Measurements from ENCODE around the gene KRT3.

Gene KRT3

GRCh38 chr12:52751795-52752194, 44.1 kb downstream of the KRT3 start:
- TF ChIP-seq EGR1 (IDR thresholded peaks at IDR 0.05) (no peak), EP300 (IDR thresholded peaks at IDR 0.05; ENCODE audit: borderline replicate concordance) (no peak), RAD21 (IDR thresholded peaks at IDR 0.05; ENCODE audit: low read depth) (no peak), NFIC (IDR thresholded peaks at IDR 0.05) (no peak), MAX (IDR thresholded peaks at IDR 0.05) (no peak), TAF1 (IDR thresholded peaks at IDR 0.05; ENCODE audit: low read depth) (no peak), TCF12 (IDR thresholded peaks at IDR 0.05; ENCODE audit: low read depth) (no peak), YY1 (IDR thresholded peaks at IDR 0.05; ENCODE audit: low read depth) (no peak), ZBTB7A (IDR thresholded peaks at IDR 0.05; ENCODE audit: low read depth) (no peak), USF1 (IDR thresholded peaks at IDR 0.05) (no peak), CREB1 (IDR thresholded peaks at IDR 0.05; ENCODE audit: low read depth) (no peak), FOXM1 (IDR thresholded peaks at IDR 0.05; ENCODE audit: borderline replicate concordance, low read depth) (no peak)

DNA sequence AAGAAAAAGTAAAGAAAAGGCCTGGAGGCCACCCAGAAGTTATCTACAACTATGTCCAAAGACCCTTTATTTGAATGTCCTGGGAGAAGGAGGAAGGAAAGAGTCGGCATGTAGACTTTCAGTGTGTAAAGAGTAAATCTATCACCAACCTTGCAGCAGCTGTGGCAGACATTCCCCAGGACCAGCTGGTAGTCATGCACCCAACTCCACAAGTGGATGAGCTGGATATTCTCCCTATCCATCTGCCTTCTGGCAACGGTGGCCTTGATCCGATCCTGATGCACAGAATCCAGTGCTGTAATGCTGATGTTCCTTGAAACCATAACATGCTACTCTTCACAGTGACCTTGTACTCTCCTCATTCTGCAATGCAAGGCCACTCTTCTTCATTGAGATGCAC, 46.1 kb downstream of the KRT3 start:
- TF ChIP-seq TEAD4 (IDR thresholded peaks at IDR 0.05) (no peak), FOXM1 (IDR thresholded peaks at IDR 0.05; ENCODE audit: borderline replicate concordance, low read depth) (no peak), TCF12 (IDR thresholded peaks at IDR 0.05; ENCODE audit: low read depth) (no peak), EGR1 (IDR thresholded peaks at IDR 0.05) (no peak), CEBPB (IDR thresholded peaks at IDR 0.05) (no peak), TAF1 (IDR thresholded peaks at IDR 0.05; ENCODE audit: low read depth) (no peak), CREB1 (IDR thresholded peaks at IDR 0.05; ENCODE audit: low read depth) (no peak), YY1 (IDR thresholded peaks at IDR 0.05; ENCODE audit: low read depth) (no peak), NFIC (IDR thresholded peaks at IDR 0.05) (no peak)

- TF ChIP-seq, protein P1, sequence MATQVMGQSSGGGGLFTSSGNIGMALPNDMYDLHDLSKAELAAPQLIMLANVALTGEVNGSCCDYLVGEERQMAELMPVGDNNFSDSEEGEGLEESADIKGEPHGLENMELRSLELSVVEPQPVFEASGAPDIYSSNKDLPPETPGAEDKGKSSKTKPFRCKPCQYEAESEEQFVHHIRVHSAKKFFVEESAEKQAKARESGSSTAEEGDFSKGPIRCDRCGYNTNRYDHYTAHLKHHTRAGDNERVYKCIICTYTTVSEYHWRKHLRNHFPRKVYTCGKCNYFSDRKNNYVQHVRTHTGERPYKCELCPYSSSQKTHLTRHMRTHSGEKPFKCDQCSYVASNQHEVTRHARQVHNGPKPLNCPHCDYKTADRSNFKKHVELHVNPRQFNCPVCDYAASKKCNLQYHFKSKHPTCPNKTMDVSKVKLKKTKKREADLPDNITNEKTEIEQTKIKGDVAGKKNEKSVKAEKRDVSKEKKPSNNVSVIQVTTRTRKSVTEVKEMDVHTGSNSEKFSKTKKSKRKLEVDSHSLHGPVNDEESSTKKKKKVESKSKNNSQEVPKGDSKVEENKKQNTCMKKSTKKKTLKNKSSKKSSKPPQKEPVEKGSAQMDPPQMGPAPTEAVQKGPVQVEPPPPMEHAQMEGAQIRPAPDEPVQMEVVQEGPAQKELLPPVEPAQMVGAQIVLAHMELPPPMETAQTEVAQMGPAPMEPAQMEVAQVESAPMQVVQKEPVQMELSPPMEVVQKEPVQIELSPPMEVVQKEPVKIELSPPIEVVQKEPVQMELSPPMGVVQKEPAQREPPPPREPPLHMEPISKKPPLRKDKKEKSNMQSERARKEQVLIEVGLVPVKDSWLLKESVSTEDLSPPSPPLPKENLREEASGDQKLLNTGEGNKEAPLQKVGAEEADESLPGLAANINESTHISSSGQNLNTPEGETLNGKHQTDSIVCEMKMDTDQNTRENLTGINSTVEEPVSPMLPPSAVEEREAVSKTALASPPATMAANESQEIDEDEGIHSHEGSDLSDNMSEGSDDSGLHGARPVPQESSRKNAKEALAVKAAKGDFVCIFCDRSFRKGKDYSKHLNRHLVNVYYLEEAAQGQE (IDR thresholded peaks at IDR 0.05; ENCODE audit: low read depth): no peak
- TF ChIP-seq CREB1 (IDR thresholded peaks at IDR 0.05; ENCODE audit: low read depth) (no peak), NFIC (IDR thresholded peaks at IDR 0.05) (no peak), EP300 (IDR thresholded peaks at IDR 0.05; ENCODE audit: borderline replicate concordance) (no peak), RAD21 (IDR thresholded peaks at IDR 0.05; ENCODE audit: low read depth) (no peak), FOXM1 (IDR thresholded peaks at IDR 0.05; ENCODE audit: borderline replicate concordance, low read depth) (no peak), TAF1 (IDR thresholded peaks at IDR 0.05; ENCODE audit: low read depth) (no peak), TEAD4 (IDR thresholded peaks at IDR 0.05) (no peak)
Measured at GRCh38 chr12:52748578-52748977, 47.3 kb downstream of the KRT3 start.

DNA sequence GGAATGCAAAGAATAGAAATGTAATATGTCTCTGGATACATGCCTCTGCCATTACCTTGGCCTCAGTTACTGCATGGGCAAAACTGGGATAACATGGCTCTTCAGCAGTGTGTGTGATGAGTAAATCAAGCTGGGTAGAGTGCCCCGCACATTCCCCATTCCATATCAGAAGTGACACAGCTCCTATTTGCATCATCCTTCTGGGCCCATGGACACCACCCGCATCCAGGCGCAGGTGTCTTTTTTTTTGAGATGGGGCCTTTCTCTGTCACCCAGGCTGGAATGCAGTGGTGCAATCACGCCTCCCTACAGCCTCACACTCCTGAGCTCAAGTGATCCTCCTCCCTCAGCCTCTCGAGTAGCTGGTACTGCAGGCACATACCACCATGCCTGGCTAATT, 50.4 kb downstream of the KRT3 start:
- TF ChIP-seq TCF12 (IDR thresholded peaks at IDR 0.05; ENCODE audit: low read depth) (no peak), RAD21 (IDR thresholded peaks at IDR 0.05; ENCODE audit: low read depth) (no peak), NFIC (IDR thresholded peaks at IDR 0.05) (no peak), EGR1 (IDR thresholded peaks at IDR 0.05) (no peak), ZBTB7A (IDR thresholded peaks at IDR 0.05; ENCODE audit: low read depth) (no peak), YY1 (IDR thresholded peaks at IDR 0.05; ENCODE audit: low read depth) (no peak), TAF1 (IDR thresholded peaks at IDR 0.05; ENCODE audit: low read depth) (no peak)

DNA sequence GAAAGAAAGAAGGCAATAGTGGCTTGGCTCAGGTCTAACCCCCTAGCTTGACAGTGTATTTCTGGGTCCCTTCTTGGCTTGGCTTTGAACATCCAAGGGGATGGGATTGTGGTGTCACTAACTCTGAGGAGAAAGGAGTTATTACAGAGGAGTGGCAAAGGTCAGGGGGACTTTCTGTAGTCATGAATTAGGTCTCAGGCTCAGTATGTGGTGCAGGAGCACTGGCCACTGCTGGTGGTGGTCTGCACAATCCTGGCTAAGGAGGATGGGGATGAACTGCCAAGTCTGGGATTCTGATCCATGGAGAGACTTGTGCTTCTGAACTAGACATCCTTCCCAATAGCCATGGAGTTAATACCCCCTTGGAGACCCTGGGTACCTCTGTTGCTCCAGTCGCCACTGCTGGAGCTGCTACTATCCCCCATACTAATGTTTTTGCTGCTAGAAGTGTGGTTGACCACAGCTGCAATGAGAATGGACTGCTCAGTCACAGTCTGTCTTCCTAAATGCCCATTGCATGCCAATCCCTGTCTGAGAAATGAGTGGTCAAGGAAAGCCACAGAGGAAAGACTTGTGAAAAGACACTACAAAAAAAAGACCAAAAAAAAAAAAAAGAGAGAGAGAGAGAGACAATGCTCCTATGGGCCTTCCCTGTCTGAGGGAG, 51.3 kb downstream of the KRT3 start:
- no peak for TF ChIP-seq EP300 (IDR thresholded peaks at IDR 0.05; ENCODE audit: borderline replicate concordance)
- TF ChIP-seq TAF1 (IDR thresholded peaks at IDR 0.05; ENCODE audit: low read depth): no peak
- TF ChIP-seq, protein P1 (IDR thresholded peaks at IDR 0.05; ENCODE audit: low read depth): no peak
- TF ChIP-seq YY1 (IDR thresholded peaks at IDR 0.05; ENCODE audit: low read depth): no peak
- TF ChIP-seq CREB1 (IDR thresholded peaks at IDR 0.05; ENCODE audit: low read depth): no peak
- TF ChIP-seq MAX (IDR thresholded peaks at IDR 0.05): no peak
- TF ChIP-seq TEAD4 (IDR thresholded peaks at IDR 0.05): no peak
- no peak for TF ChIP-seq ZBTB7A (IDR thresholded peaks at IDR 0.05; ENCODE audit: low read depth)
- TF ChIP-seq RAD21 (IDR thresholded peaks at IDR 0.05; ENCODE audit: low read depth): no peak
- TF ChIP-seq TCF12 (IDR thresholded peaks at IDR 0.05; ENCODE audit: low read depth): no peak
- no peak for TF ChIP-seq FOXM1 (IDR thresholded peaks at IDR 0.05; ENCODE audit: borderline replicate concordance, low read depth)
- no peak for TF ChIP-seq EGR1 (IDR thresholded peaks at IDR 0.05)

GRCh38 chr12:52742822-52743457, 53.0 kb downstream of the KRT3 start:
- no peak for TF ChIP-seq ZBTB7A (IDR thresholded peaks at IDR 0.05; ENCODE audit: low read depth)
- TF ChIP-seq, protein P1 (IDR thresholded peaks at IDR 0.05; ENCODE audit: low read depth): no peak
- TF ChIP-seq YY1 (IDR thresholded peaks at IDR 0.05; ENCODE audit: low read depth): no peak
- no peak for TF ChIP-seq NFIC (IDR thresholded peaks at IDR 0.05)
- no peak for TF ChIP-seq CEBPB (IDR thresholded peaks at IDR 0.05)
- TF ChIP-seq RAD21 (IDR thresholded peaks at IDR 0.05; ENCODE audit: low read depth): no peak
- TF ChIP-seq TEAD4 (IDR thresholded peaks at IDR 0.05): no peak
- no peak for TF ChIP-seq CREB1 (IDR thresholded peaks at IDR 0.05; ENCODE audit: low read depth)
- no peak for TF ChIP-seq USF1 (IDR thresholded peaks at IDR 0.05)
- TF ChIP-seq FOXM1 (IDR thresholded peaks at IDR 0.05; ENCODE audit: borderline replicate concordance, low read depth): no peak
- TF ChIP-seq EP300 (IDR thresholded peaks at IDR 0.05; ENCODE audit: borderline replicate concordance): no peak
- TF ChIP-seq MAX (IDR thresholded peaks at IDR 0.05): no peak
- TF ChIP-seq EGR1 (IDR thresholded peaks at IDR 0.05): no peak
- TF ChIP-seq TAF1 (IDR thresholded peaks at IDR 0.05; ENCODE audit: low read depth): no peak
- no peak for TF ChIP-seq TCF12 (IDR thresholded peaks at IDR 0.05; ENCODE audit: low read depth)

All from Ishikawa (cell line).